Tibial nerve (tissue), 4 donors: Measurements from ENCODE around the gene CNEP1R1. TPM values are rescaled to one million over a fixed set of nuclear protein-coding genes. Genes with fewer than 3 reads are reported as not detected.

Source experiments
- DNase-seq, 2 donors: peaks; one replicate each; pipeline ENCODE4 v3.0.0-alpha.2; 2019; ENCODE audit warnings: low spot score in 2 of 2
- H3K27ac ChIP-seq, 4 donors: fragments of 200-600 bp; sonication (generic) in 3 of 4; one replicate each; pipeline ENCODE4 v1.5.1; 2017 to 2019; ENCODE audit warnings: mild to moderate bottlenecking in 1 of 4
- H3K27me3 ChIP-seq, 2 donors: fragments of 200-600 bp; sonication (generic) in 1 of 2; one replicate each; pipeline versions ENCODE4 v1.5.1 to v1.6.0; 2017 to 2019
- H3K36me3 ChIP-seq, 3 donors: fragments of 200-600 bp; sonication (generic); one replicate each; pipeline ENCODE4 v1.5.1; 2018 to 2019
- H3K4me1 ChIP-seq, 4 donors: fragments of 200-600 bp; sonication (generic) in 3 of 4; one replicate each; pipeline ENCODE4 v1.5.1; 2017 to 2019
- H3K4me3 ChIP-seq, 4 donors: fragments of 200-600 bp; sonication (generic) in 3 of 4; one replicate each; pipeline ENCODE4 v1.5.1; 2017 to 2019; ENCODE audit warnings: mild to moderate bottlenecking in 1 of 4, moderate library complexity in 1 of 4
- H3K9me3 ChIP-seq, 4 donors: fragments of 200-600 bp; sonication (generic) in 3 of 4; one replicate each; pipeline ENCODE4 v1.5.1; 2017 to 2019
- EP300 ChIP-seq, 2 donors: sonication (generic); formaldehyde crosslinking; IDR thresholded peaks; one replicate each; pipeline ENCODE4 v1.6.1; 2017; ENCODE audit warnings: antibody characterized with exemption in 2 of 2, mild to moderate bottlenecking in 1 of 2
- POLR2A ChIP-seq, 2 donors: fragments of 450-650 bp; IDR thresholded peaks; one replicate each; pipeline ENCODE4 v1.6.1; 2017; ENCODE audit warnings: antibody characterized with exemption in 2 of 2, mild to moderate bottlenecking in 2 of 2, moderate library complexity in 2 of 2
- WGBS, 2 donors: methylation state at CpG; one replicate each; pipeline ENCODE4 v1.1.5; 2018; 5-methylcytosine and 5-hydroxymethylcytosine counted together
- small RNA-seq: library from RNA; depleted of rRNA; stranded (forward); fragments of <200 nt; gene quantifications from one replicate; pipeline ENCODE3, GENCODE V24; 2016
- total RNA-seq, 4 donors: library from RNA; depleted of rRNA; stranded (reverse); fragments of >200 nt; gene quantifications; one replicate each; pipeline ENCODE4 v1.1.0, GENCODE V29; 2016
- TF ChIP-seq, protein P1 (sequence below), 5 experiments: fragments of 200-600 bp in 3 of 5; fragments of 450-650 bp in 2 of 5; sonication (generic) in 3 of 5; IDR thresholded peaks; one replicate each; pipeline ENCODE4 v1.5.1; 2016 to 2019; ENCODE audit warnings: antibody characterized with exemption in 5 of 5, mild to moderate bottlenecking in 3 of 5, moderate library complexity in 2 of 5

CNEP1R1 gene
- total RNA-seq, 4 donors from 2014 or later = 5.3 to 23.2 (median 10.2) TPM

DNA sequence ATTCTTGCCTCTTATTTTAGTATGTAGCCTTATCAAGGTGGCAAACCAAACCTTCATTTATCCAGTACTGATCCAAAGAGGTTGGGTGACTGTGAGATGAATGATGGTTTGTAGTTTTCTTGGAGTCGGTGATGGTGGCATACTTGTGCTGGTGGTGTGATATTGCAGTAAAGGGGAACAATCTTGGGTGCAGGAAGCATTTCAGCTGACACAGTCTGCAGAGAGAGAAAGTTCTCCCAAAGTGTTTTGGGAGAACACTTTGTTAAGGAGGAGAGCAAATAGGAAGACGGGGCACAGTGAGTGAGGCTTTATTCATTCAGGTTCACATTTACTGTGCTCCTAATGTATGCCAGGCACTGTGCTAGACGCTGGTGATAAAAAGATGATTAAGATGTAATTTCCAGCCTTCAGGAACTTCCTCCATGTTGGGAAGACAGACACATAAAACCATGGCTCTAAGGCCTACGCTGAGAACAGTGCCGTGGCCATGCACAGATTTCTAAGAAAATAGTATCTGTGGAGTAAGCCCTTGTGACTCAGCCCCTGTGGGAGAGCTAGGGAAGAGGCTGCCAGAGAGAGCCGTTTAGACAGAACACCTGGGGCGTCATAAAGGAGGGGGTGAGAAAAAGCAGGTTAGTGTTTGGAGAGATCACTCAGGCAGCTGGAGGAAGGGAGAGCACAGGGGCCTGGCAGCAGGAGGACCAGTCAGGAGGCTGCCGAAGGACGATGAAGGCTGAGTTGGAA lies 54.5 kb downstream of the CNEP1R1 start:
- no peak overlapping the region for H3K4me3 ChIP-seq
- H3K27ac ChIP-seq = no peak overlapping the region
- no peaks in the 10 kb centered on the region for H3K27me3 ChIP-seq
- TF ChIP-seq, protein P1, sequence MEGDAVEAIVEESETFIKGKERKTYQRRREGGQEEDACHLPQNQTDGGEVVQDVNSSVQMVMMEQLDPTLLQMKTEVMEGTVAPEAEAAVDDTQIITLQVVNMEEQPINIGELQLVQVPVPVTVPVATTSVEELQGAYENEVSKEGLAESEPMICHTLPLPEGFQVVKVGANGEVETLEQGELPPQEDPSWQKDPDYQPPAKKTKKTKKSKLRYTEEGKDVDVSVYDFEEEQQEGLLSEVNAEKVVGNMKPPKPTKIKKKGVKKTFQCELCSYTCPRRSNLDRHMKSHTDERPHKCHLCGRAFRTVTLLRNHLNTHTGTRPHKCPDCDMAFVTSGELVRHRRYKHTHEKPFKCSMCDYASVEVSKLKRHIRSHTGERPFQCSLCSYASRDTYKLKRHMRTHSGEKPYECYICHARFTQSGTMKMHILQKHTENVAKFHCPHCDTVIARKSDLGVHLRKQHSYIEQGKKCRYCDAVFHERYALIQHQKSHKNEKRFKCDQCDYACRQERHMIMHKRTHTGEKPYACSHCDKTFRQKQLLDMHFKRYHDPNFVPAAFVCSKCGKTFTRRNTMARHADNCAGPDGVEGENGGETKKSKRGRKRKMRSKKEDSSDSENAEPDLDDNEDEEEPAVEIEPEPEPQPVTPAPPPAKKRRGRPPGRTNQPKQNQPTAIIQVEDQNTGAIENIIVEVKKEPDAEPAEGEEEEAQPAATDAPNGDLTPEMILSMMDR (IDR thresholded peaks at IDR 0.05) = no peak
- no peak for TF ChIP-seq POLR2A (IDR thresholded peaks at IDR 0.05)
- no peak for TF ChIP-seq EP300 (IDR thresholded peaks at IDR 0.05)
- peaks cover 0 to 80% (median 0%) of the 10 kb centered on the region in 3 donors for H3K36me3 ChIP-seq
- DNase-seq = no peak
- no peaks in the 10 kb centered on the region for H3K9me3 ChIP-seq
- WGBS, 2 donors = 73 to 77% methylated on average over 9 of the region's 9 CpGs
- no peaks in the 10 kb centered on the region for H3K4me1 ChIP-seq

DNA sequence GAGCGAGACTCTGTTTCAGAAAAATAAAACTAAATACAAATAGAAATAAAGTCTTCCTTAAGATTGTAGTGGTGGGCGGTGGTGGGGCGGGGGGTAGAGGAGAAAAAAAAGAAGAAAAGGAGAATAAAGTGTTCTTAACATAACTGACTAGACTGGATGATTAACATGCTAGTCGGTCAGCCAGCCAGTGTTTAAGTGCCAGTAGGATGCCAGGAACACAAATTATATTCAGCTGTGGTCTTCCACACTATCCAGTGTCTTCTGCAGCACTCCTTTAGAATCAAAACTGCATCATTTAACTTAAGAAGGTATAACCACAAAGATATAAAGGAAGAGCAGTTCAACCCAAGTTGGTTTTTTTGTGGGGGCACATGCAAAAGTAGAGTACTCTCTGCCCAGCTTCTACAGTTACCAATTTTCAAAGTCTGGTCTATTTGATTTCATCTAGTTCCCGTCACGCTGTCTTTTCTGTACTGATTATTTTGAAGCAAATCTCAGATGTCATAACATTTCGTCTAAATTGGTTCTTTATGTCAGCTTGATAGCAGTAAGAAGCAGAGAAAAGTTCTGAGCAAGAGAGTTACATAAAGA lies 56.5 kb downstream of the CNEP1R1 start:
- H3K36me3 ChIP-seq = peaks cover 0 to 87% (median 4%) of the 10 kb centered on the region in 3 donors
- WGBS, 2 donors = 77 to 81% methylated on average over 7 of the region's 7 CpGs
- H3K27ac ChIP-seq = no peak overlapping the region
- H3K27me3 ChIP-seq = no peaks in the 10 kb centered on the region
- H3K9me3 ChIP-seq = no peaks in the 10 kb centered on the region
- no peak overlapping the region for H3K4me3 ChIP-seq
- H3K4me1 ChIP-seq = no peaks in the 10 kb centered on the region
- no peak for DNase-seq
- no peak for TF ChIP-seq POLR2A (IDR thresholded peaks at IDR 0.05)
- TF ChIP-seq EP300 (IDR thresholded peaks at IDR 0.05) = no peak
- TF ChIP-seq, protein P1 (IDR thresholded peaks at IDR 0.05) = no peak

DNA sequence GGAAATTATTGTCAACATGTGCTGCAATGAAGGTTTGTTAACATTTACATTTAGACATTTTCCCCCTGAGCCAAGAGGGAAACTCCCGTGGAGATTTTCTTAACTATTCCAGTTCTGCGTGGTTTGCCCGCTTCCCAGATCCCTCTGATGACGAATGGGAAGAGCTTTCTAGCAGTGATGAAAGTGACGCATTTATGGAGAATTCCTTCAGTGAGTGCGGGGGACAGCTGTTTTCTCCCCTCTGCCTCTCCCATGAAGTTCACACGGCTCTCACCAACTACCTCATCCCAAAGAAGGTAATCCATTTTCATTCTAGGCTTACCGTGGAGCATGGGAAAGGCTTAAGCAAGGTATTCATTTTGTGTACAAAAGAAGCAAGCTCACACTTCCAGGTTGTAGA lies 59.0 kb downstream of the CNEP1R1 start:
- no peaks in the 10 kb centered on the region for H3K9me3 ChIP-seq
- H3K27ac ChIP-seq = no peak overlapping the region
- no peaks in the 10 kb centered on the region for H3K4me1 ChIP-seq
- 85 to 87% methylated on average over 8 of the region's 8 CpGs for WGBS, 2 donors
- H3K36me3 ChIP-seq = peaks cover 4 to 90% (median 11%) of the 10 kb centered on the region in 3 donors
- DNase-seq = no peak
- no peaks in the 10 kb centered on the region for H3K27me3 ChIP-seq
- TF ChIP-seq, protein P1 (IDR thresholded peaks at IDR 0.05) = no peak
- TF ChIP-seq POLR2A (IDR thresholded peaks at IDR 0.05) (no peak), EP300 (IDR thresholded peaks at IDR 0.05) (no peak)
- no peak overlapping the region for H3K4me3 ChIP-seq

DNA sequence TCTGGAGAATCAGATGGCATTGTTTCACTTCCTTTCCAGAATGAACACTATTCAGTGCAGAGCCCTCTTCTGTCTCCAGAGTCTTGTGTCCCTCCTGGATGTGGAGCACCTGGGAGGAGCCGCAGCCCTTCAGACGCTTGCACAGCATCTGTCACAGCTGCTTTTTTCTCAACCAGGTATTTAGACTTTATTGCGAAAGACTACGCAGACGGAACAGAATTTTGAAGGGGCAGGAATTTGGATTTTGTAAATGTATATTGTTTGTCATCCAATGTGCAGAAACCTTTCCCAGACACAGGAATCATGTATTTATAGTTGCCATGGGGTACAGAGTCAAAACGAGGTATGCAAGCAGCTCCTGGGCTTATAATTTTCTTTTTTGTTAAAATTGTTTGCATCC lies 61.2 kb downstream of the CNEP1R1 start:
- Histone ChIP-seq H3K4me1 (no peaks in the 10 kb centered on the region), H3K27me3 (no peaks in the 10 kb centered on the region), H3K4me3 (no peak overlapping the region), H3K27ac (no peak overlapping the region), H3K36me3 (peaks cover 4 to 89% (median 11%) of the 10 kb centered on the region in 3 donors), H3K9me3 (no peaks in the 10 kb centered on the region)
- TF ChIP-seq, protein P1 (IDR thresholded peaks at IDR 0.05) = no peak
- TF ChIP-seq POLR2A (IDR thresholded peaks at IDR 0.05) (no peak), EP300 (IDR thresholded peaks at IDR 0.05) (no peak)
- DNase-seq = no peak
- WGBS, 2 donors = 96 to 97% methylated on average over 6 of the region's 6 CpGs

Small RNA genes within 50 kb of the gene (small RNA-seq; reads per million reads assigned to genes)
- not detected for gene RF00017

Other genes starting within 250 kb of the CNEP1R1 start
- 10 to 100 TPM; 15.9 to 20.5 (median 18.5) TPM for gene ZNF423, start 169.1 kb upstream of the CNEP1R1 start, total RNA-seq
- gene HEATR3, start 40.7 kb downstream of the CNEP1R1 start, total RNA-seq = 10 to 100 TPM; 24.1 to 62.7 (median 38.9) TPM
- 10 to 100 TPM; 11.7 to 18.6 (median 16.5) TPM for gene TENT4B, start 128.1 kb downstream of the CNEP1R1 start, total RNA-seq
- 10 to 100 TPM; 40.4 to 50.9 (median 41.2) TPM for gene ADCY7, start 241.3 kb downstream of the CNEP1R1 start, total RNA-seq